ENCODE measurements around the gene NELFB.
"Not testable (repeated sequence)": the region's sequence is repeated elsewhere in the genome, so short reads cannot be mapped to it uniquely, and the experiment has no call there.

Gene NELFB

GRCh38 chr9:137251490-137252268 lies 3.4 kb upstream of the NELFB start:
- DNase-seq: no peak

- DNase-seq: no peak
Measured at GRCh38 chr9:137252555-137253506, 2.3 kb upstream of the NELFB start.

- no peak for DNase-seq
Measured at GRCh38 chr9:137253717-137254623, 1.2 kb upstream of the NELFB start.

- no peak for DNase-seq
Measured at GRCh38 chr9:137255448-137256114, 454 bp downstream of the NELFB start.

- DNase-seq: no peak
Measured at GRCh38 chr9:137256362-137256761, 1.2 kb downstream of the NELFB start.

- DNase-seq: no peak
Measured at GRCh38 chr9:137256856-137257255, 1.7 kb downstream of the NELFB start.

- DNase-seq: not testable (repeated sequence)
Measured at GRCh38 chr9:137262173-137262908, 7.2 kb downstream of the NELFB start.

- DNase-seq: no peak
Measured at GRCh38 chr9:137262909-137263285, 7.8 kb downstream of the NELFB start.

GRCh38 chr9:137263506-137263905 lies 8.4 kb downstream of the NELFB start:
- DNase-seq: no peak

GRCh38 chr9:137264067-137264466 lies 8.9 kb downstream of the NELFB start:
- no peak for DNase-seq

- DNase-seq: no peak
Measured at GRCh38 chr9:137265496-137266161, 10.5 kb downstream of the NELFB start.

- DNase-seq: no peak
Measured at GRCh38 chr9:137266162-137266527, 11.0 kb downstream of the NELFB start.

- no peak for DNase-seq
Measured at GRCh38 chr9:137266585-137267453, 11.7 kb downstream of the NELFB start.

GRCh38 chr9:137267933-137268355 lies 12.8 kb downstream of the NELFB start:
- no peak for DNase-seq

GRCh38 chr9:137268538-137269201 lies 13.5 kb downstream of the NELFB start:
- DNase-seq: peak; percentile 28

GRCh38 chr9:137269231-137269772 lies 14.2 kb downstream of the NELFB start:
- DNase-seq: no peak

- peak; percentile 19 for DNase-seq
Measured at GRCh38 chr9:137270929-137271695, 16.0 kb downstream of the NELFB start.

- DNase-seq: no peak
Measured at GRCh38 chr9:137271696-137272076, 16.6 kb downstream of the NELFB start.
